Stimulated activated memory B cell treated with anti-CD40 and anti-IgM and Interleukin-4, amounts not matched to agents 10 μg/mL and 1 μg/mL and 100 μg/mL, for 72 hours (primary cell): ENCODE data around the gene WDR55.
"Not testable (repeated sequence)": the region's sequence is repeated elsewhere in the genome, so short reads cannot be mapped to it uniquely, and the experiment has no call there.

Experiments used
- ATAC-seq: fragments of 150-1000 bp; cut with Tn5 transposase; 2 replicates; pipeline ENCODE4 v1.10.0; 2021
- H3K27ac Mint-ChIP-seq: one replicate; pipeline ENCODE4 v1.8.0; 2022; ENCODE audit warnings: mild to moderate bottlenecking, mixed read lengths
- H3K27me3 Mint-ChIP-seq: one replicate; pipeline ENCODE4 v1.8.0; 2022; ENCODE audit warnings: mixed read lengths
- H3K36me3 Mint-ChIP-seq: one replicate; pipeline ENCODE4 v1.8.0; 2022; ENCODE audit warnings: mixed read lengths
- H3K4me1 Mint-ChIP-seq: one replicate; pipeline ENCODE4 v1.8.0; 2022; ENCODE audit warnings: mixed read lengths
- H3K4me3 Mint-ChIP-seq: one replicate; pipeline ENCODE4 v1.8.0; 2022; ENCODE audit warnings: mild to moderate bottlenecking, moderate library complexity, mixed read lengths
- H3K9me3 Mint-ChIP-seq: one replicate; pipeline ENCODE4 v1.8.0; 2022; ENCODE audit warnings: mixed read lengths

The WDR55 gene

DNA sequence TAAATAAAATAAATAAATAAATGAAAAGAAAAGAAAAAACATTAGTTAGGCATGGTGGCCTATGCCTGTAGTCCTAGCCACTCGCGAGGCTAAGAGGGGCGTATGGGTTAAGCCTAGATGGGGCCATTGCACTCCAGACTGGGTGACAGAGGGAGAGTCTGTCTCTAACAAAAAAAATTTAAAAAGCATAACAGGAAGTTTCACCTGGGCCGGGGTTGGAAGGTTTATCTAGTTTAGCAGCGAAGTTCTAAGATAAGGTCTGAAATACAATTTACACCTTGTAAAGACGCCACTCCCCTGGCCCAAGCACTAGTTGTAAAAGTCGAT, 53.5 kb downstream of the WDR55 start:
- Mint-ChIP-seq H3K27me3 (no peaks in the 10 kb centered on the region), H3K4me1 (peaks cover 9% of the 10 kb centered on the region), H3K36me3 (no peaks in the 10 kb centered on the region), H3K9me3 (no peaks in the 10 kb centered on the region), H3K27ac (no peak overlapping the region), H3K4me3 (no peak overlapping the region)
- no peak for ATAC-seq

DNA sequence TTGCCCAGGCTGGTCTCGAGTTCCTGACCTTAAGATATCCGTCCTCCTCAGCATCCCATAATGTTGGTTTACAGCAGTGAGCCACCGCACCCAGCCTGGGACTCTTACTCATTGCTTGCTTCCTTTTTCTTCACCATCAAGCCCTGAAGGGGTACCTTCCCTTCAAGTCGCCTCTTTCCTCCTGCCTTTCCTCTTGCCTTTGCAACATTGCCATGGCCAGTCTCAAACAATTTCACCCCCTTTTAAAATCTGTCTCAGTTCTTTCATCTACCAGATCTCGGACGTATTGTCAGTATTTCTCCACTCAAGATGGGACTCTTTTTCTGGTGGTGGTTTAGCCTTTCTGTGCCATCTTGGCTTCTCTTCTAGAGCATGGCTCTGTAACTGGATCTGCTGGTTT, 56.0 kb downstream of the WDR55 start:
- peaks cover 12% of the 10 kb centered on the region for H3K4me1 Mint-ChIP-seq
- not testable (repeated sequence) for H3K36me3 Mint-ChIP-seq, H3K4me3 Mint-ChIP-seq

DNA sequence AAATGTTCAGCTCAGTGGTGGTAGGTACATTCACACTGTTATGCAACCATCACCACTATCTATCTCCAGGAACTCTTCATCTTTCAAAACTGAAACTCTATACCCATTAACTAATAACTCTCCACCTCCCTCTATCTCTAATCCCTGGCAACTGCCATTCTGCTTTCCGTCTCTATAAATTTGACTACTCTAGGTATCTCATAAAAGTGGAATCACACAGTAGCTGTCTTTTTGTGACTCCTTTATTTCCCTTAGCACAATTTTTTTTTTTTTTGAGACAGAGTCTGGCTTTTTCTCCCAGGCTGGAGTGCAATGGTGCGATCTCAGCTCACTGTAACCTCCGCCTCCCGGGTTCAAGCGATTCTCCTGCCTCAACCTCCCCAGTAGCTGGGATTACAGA, 56.7 kb downstream of the WDR55 start:
- not testable (repeated sequence) for H3K4me3 Mint-ChIP-seq, H3K36me3 Mint-ChIP-seq, H3K9me3 Mint-ChIP-seq, ATAC-seq, H3K27ac Mint-ChIP-seq
- Mint-ChIP-seq H3K27me3 (peaks cover 21% of the 10 kb centered on the region), H3K4me1 (peaks cover 17% of the 10 kb centered on the region)

More for the DNA sequence above, 56.0 kb downstream of the WDR55 start:
- ATAC-seq, H3K9me3 Mint-ChIP-seq, H3K27ac Mint-ChIP-seq: not testable (repeated sequence)
- H3K27me3 Mint-ChIP-seq, result peaks cover 14% of the 10 kb centered on the region
